ENCODE data around the gene EXOC4. TPM values are rescaled to one million over a fixed set of nuclear protein-coding genes. Genes with fewer than 3 reads are reported as not detected.

EXOC4 gene
- total RNA-seq, 1 experiment from 2014 or later = 77.0 TPM

DNA sequence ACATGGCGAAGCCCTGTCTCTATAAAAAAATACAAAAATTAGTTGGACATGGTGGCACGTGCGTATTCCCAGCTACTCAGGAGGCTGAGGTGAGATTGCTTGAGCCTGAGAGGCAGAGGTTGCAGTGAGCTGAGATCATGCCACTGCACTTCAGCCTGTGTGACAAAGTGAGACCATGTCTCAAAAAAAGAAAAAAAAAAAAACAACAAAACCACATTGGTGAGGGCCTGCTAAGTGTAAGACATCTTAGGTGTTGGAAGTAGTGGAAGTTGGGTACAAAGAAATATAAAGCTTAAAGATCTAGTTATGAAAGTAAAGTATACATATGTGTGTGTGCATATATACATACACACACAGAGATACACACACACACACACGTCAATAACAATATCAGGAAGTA is 228.0 kb downstream of the EXOC4 start:
- no peak for DNase-seq (ENCODE audit: extremely low read depth, low read depth)

- DNase-seq (ENCODE audit: extremely low read depth, low read depth) = no peak
Observed at GRCh38 chr7:133481676-133482075, 228.8 kb downstream of the EXOC4 start.

DNA sequence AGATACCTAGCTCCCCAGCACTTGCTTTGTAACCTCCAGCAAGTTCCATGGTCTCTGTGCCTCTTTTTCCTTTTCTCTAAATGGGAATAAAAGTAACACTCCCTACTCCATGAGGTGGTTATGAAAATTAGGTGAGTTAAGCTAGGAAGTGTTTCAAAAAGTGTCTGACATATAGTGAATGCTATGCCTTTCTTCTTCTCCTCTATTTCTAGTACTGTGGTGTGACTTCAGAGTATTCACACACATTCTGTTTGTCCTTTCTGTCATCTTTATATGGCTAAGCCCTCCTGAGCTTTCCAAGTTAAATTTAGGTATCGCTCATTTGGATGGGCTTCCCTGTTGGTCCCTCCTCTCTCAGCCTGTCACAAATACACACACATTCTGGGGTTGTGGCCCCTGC is 229.7 kb downstream of the EXOC4 start:
- DNase-seq (ENCODE audit: extremely low read depth, low read depth) = no peak

- DNase-seq (ENCODE audit: extremely low read depth, low read depth) = no peak
Observed at GRCh38 chr7:133484086-133484485, 231.2 kb downstream of the EXOC4 start.

DNA sequence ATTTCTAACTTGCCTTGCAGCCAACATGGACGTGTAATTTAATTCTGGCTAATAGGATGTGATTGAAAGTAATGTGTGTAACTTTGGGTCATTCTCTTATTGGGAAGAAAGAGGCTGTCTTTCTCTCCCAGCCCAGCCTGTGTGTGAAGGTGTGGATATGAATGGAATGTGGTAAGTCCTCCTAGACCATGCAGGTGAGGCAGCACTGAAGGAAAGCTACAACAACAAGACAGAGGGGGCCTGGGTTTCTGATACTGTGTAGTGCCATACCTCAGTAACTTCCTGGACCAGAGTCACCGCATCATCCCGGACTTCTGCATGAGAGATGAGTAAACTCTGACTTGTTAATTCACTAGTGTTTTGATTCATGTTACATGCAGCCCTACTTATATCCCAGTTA is 237.0 kb downstream of the EXOC4 start:
- no peak for DNase-seq (ENCODE audit: extremely low read depth, low read depth)

DNA sequence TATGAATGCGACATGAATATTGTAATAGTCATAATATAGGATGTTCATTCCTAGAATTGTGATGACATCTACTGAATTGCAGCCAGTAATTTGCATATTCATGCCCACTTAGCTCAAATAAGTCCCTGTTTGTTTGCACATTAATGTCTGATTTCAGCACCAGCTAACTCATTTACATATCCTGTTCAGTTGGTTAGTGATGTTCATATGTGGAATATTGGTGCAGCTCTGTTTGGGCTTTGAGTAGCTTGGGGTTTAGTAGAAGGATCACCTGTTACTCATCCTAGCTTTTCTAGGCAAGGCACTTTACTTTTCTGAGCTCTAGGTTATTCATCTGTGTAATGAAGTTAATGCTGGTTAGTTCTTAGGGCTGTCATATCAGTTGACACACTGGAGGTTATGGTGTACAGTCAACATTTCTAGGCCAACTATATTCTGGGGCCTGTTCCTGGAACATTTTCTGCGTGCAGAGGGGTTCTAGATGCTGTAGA is 238.4 kb downstream of the EXOC4 start:
- no peak for DNase-seq (ENCODE audit: extremely low read depth, low read depth)

DNA sequence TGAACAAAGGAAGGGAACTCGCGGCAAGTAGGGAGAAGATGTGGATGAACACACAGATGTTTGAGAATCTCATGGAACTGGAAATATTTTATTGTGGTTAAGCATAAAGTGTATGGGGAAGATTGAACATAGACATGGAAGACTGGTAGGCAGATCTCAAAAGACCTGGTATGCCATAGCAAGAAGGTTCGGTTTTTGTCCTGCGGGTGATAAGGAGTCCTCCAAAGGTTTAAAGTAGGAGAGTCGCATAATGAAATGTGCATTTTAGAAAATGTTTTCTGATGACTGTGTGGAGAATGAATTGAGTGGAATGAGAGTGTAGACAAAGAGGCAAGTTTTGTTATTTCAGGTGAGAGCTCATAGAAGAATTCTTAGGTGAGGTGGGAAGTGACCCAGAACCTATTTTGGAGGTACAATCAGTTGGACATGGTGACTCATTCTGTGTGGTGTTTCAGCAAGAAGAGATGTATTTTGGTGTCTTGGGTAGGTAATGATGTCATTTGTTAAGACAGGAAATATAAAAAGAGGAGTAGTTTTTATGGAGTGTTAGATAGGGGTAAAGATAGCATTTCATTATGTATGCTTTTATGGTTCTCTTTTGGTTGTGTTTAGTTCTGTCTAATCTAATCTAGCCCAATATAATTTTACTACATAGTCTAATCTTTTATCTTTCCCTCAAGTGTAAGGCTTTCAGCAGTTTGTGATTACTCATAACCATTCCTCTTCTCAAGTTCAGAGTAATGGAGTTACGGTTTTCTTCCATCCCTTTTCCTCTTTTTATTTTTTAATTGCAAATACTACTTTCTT is 239.2 kb downstream of the EXOC4 start:
- DNase-seq (ENCODE audit: extremely low read depth, low read depth) = no peak

DNA sequence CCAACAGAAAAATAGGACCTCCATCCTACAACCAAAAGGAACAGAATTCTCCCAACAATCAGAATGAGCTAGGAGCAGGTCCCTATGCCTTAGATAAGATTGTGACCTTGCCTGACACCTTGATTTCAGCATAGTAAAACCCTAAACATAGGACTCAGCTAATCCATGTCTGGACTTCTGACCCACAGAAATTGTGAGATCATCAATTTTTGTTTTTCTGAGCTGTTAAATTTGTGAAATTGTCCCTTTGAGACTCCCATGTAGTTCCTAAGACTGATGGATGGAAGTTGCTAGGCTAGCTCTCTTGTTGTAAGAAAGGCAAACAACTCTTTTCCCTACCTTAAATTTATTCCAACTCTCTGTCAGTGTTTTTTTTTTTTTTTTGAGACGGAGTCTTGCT is 244.2 kb downstream of the EXOC4 start:
- DNase-seq (ENCODE audit: extremely low read depth, low read depth) = no peak

DNA sequence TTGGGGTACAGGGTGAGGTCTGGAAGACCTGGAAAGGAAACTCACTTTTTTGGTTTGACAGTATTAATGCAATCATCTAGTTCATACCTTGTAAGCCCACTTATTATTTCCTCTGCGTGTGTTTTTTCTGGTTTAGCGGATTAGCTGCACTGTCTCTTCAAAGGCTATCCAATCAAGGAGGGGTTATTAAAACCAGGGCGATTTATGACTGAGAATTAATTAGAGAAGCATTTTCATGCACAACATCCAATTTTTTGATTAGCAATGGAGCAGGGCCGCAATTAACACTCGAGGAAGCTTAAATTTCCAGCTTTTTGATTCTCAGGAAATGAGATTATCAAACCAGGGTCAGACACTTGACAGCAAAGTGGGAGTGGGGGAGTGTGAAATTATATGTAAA is 248.9 kb downstream of the EXOC4 start:
- no peak for DNase-seq (ENCODE audit: extremely low read depth, low read depth)

GRCh38 chr7:133502498-133502897 is 249.6 kb downstream of the EXOC4 start:
- no peak for DNase-seq (ENCODE audit: extremely low read depth, low read depth)

- DNase-seq (ENCODE audit: extremely low read depth, low read depth) = no peak
Observed at GRCh38 chr7:133502972-133503371, 250.1 kb downstream of the EXOC4 start.

DNA sequence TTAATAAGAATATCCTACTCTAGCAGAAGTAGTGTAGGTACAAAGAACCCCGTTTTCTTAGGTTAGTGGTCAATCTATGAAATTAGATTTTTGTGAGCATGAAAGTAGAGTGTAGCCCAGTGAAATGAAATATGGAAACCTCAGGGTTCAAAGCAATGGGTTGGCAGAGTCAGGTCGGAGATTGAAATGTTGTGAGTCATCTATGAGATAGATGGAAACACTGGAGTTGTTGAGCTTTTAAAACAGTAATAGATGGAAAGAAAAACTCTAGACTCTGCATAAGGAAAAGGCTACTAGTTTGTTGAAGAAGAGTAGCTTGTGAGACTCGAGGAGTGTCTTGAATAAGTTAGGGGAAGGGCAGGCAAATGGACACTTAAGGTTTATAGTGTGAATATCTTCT is 251.9 kb downstream of the EXOC4 start:
- no peak for DNase-seq (ENCODE audit: extremely low read depth, low read depth)

DNA sequence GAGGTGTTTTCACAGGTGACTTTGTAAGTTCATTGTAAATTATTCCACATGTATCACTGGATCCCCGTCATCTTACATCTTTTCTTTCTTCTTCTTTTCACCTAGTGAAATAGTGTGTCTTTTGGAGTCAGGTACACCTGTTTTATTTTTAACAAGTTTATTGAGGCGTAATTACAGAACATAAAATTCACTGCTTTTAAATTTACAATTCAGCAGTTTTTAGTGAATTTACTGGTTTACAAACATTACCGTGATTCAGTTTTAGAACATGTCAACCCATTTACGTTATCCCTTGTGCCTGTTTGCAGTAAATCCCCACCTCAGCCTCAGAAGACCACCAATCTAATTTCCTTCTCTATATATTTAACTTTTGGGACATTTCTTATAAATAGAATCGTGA is 256.9 kb downstream of the EXOC4 start:
- DNase-seq (ENCODE audit: extremely low read depth, low read depth) = no peak

DNA sequence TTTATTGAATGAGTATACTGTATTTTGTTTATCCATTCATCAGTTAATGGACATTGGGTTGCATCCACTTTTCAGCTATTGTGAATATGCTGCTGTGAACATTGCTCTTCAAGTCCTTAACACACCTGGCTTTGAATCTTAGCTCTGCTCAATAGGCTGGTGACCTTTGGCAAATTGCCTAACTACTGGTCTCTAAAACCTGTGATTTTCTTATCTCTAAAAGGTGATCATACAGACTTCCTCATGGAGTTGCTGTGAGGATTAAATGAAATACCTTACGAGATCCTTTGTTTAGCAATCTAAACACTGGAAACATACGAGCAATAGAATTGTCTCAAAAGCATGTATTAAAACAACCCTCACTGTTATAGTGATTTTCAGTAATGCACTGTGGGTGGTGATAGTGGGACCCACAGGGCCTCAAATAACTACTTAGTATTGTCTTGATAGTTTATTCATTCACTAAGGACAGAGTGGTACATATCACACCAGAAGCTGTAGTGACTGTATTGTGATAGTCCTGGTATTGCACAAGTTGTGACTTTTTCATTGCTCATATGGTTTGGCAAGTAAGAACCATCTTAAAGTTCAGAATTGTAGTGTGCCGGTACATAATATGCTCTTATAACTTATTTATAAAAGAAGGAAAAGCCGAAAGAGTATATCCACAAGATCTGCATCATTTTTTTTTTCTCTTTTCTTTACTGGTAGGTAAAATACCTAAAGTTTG is 257.6 kb downstream of the EXOC4 start:
- DNase-seq (ENCODE audit: extremely low read depth, low read depth) = no peak

GRCh38 chr7:133511252-133511651 is 258.4 kb downstream of the EXOC4 start:
- no peak for DNase-seq (ENCODE audit: extremely low read depth, low read depth)

- no peak for DNase-seq (ENCODE audit: extremely low read depth, low read depth)
Observed at GRCh38 chr7:133511708-133512107, 258.8 kb downstream of the EXOC4 start.

- no peak for DNase-seq (ENCODE audit: extremely low read depth, low read depth)
Observed at GRCh38 chr7:133512560-133512959, 259.7 kb downstream of the EXOC4 start.

- DNase-seq (ENCODE audit: extremely low read depth, low read depth) = no peak
Observed at GRCh38 chr7:133513608-133514007, 260.7 kb downstream of the EXOC4 start.

- DNase-seq (ENCODE audit: extremely low read depth, low read depth) = no peak
Observed at GRCh38 chr7:133514551-133514950, 261.7 kb downstream of the EXOC4 start.

DNA sequence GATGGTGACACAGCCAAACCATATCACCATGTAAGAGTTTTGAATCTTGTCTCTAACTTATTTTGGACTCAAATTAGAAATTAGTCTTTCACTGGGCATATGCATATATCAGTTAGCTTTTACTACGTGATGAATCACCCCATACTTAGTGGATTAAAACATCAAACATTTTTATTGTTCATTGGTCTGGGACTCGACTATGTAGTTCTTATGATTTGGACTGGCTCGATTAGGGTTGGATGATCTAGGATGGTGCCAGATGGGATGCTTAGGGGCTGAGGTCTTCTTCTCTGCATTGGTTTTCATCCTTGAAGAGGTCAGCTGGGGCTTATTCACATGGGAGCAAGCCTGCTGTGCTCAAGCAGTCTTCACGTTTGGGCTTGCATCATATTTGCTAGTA is 264.9 kb downstream of the EXOC4 start:
- DNase-seq (ENCODE audit: extremely low read depth, low read depth) = no peak

GRCh38 chr7:133518718-133519117 is 265.8 kb downstream of the EXOC4 start:
- DNase-seq (ENCODE audit: extremely low read depth, low read depth) = no peak

DNA sequence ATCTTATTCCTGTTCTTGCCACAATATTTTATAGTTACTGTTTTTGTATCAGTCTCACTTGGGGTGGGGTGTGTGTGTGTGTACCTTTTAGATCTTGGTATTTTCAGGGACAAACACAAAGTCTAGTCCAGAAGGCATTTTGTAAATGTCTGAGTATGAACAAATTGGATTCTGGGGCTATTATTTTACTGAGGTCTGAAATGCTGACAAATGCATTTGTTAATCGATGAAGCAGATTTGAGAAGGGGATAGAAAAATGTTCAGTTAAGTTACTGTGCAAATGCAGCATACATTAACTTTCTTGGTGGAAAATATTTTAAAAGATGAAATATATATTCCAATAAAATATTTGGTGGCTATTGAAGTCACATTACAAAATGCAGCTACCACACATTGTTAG is 267.4 kb downstream of the EXOC4 start:
- no peak for DNase-seq (ENCODE audit: extremely low read depth, low read depth)

All from NCI-H460 (cell line).